Activated CD4-positive, CD25-positive, alpha-beta regulatory T cell treated with anti-CD3 and anti-CD28 coated beads, Interleukin-2, amount 50 U/mL, for 24 hours (primary cell): ENCODE data around the gene CARD8.

Experiments
- ATAC-seq, 2 donors: fragments of 150-1000 bp; cut with Tn5 transposase; one replicate each; pipeline ENCODE4 v1.10.0; 2021; ENCODE audit warnings: mild to moderate bottlenecking in 1 of 2, moderate library complexity in 1 of 2

The CARD8 gene

GRCh38 chr19:48206397-48207093 lies 49.2 kb downstream of the CARD8 start:
- no peak for ATAC-seq

- ATAC-seq = peak; percentile 100
Observed at GRCh38 chr19:48203794-48204628, 51.7 kb downstream of the CARD8 start.

GRCh38 chr19:48203222-48203793 lies 52.4 kb downstream of the CARD8 start:
- no peak for ATAC-seq

- ATAC-seq = no peak
Observed at GRCh38 chr19:48196933-48197665, 58.6 kb downstream of the CARD8 start.

- no peak for ATAC-seq
Observed at GRCh38 chr19:48196321-48196763, 59.4 kb downstream of the CARD8 start.

GRCh38 chr19:48194844-48195830 lies 60.6 kb downstream of the CARD8 start:
- ATAC-seq = no peak

- no peak for ATAC-seq
Observed at GRCh38 chr19:48194041-48194843, 61.5 kb downstream of the CARD8 start.

- no peak for ATAC-seq
Observed at GRCh38 chr19:48192750-48193149, 63.0 kb downstream of the CARD8 start.

- no peak for ATAC-seq
Observed at GRCh38 chr19:48190885-48191284, 64.8 kb downstream of the CARD8 start.

GRCh38 chr19:48190288-48190884 lies 65.3 kb downstream of the CARD8 start:
- peak; percentile 64 to 86 for ATAC-seq

- no peak for ATAC-seq
Observed at GRCh38 chr19:48186541-48186991, 69.1 kb downstream of the CARD8 start.

GRCh38 chr19:48186015-48186414 lies 69.7 kb downstream of the CARD8 start:
- no peak for ATAC-seq

GRCh38 chr19:48183356-48183755 lies 72.4 kb downstream of the CARD8 start:
- ATAC-seq = no peak

GRCh38 chr19:48182434-48182833 lies 73.3 kb downstream of the CARD8 start:
- ATAC-seq = no peak

GRCh38 chr19:48181505-48181904 lies 74.2 kb downstream of the CARD8 start:
- no peak for ATAC-seq

GRCh38 chr19:48176226-48176625 lies 79.5 kb downstream of the CARD8 start:
- ATAC-seq = no peak

- no peak for ATAC-seq
Observed at GRCh38 chr19:48175578-48175977, 80.1 kb downstream of the CARD8 start.

GRCh38 chr19:48174445-48175030 lies 81.2 kb downstream of the CARD8 start:
- no peak for ATAC-seq

- ATAC-seq = no peak
Observed at GRCh38 chr19:48171710-48172109, 84.0 kb downstream of the CARD8 start.

GRCh38 chr19:48170817-48171347 lies 84.8 kb downstream of the CARD8 start:
- ATAC-seq = no peak
